Measurements from ENCODE around the gene SPDEF.

SPDEF gene

DNA sequence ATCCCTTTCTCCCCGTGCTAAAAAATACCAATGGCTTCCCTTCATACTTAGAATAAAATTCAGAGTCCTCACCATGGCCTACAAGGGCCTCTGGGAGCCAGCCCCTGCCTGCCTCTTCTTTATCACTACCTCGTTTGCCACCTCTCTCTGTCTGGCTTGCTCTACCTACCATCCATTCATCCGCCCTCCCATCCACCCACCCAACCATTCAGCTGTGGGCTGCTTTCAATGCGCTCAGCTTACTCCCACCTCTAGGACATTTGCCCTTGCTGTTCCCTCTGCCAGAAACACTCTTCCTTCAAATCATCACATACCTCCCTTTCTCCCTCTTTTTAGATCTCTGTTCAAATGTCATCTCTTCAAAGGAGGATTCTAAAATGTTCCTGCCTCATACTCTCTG is 45.8 kb downstream of the SPDEF start:
- TF ChIP-seq, protein P1, sequence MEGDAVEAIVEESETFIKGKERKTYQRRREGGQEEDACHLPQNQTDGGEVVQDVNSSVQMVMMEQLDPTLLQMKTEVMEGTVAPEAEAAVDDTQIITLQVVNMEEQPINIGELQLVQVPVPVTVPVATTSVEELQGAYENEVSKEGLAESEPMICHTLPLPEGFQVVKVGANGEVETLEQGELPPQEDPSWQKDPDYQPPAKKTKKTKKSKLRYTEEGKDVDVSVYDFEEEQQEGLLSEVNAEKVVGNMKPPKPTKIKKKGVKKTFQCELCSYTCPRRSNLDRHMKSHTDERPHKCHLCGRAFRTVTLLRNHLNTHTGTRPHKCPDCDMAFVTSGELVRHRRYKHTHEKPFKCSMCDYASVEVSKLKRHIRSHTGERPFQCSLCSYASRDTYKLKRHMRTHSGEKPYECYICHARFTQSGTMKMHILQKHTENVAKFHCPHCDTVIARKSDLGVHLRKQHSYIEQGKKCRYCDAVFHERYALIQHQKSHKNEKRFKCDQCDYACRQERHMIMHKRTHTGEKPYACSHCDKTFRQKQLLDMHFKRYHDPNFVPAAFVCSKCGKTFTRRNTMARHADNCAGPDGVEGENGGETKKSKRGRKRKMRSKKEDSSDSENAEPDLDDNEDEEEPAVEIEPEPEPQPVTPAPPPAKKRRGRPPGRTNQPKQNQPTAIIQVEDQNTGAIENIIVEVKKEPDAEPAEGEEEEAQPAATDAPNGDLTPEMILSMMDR (IDR thresholded peaks at IDR 0.05; ENCODE audit: low read depth, low read length), result no peak
- no peak for DNase-seq (ENCODE audit: low read depth in 2 of 2)
- H3K4me3 ChIP-seq (replicated peaks in 1 of 2; ENCODE audit: low read depth in 2 of 2, low read length in 2 of 2), result no peak overlapping the region

DNA sequence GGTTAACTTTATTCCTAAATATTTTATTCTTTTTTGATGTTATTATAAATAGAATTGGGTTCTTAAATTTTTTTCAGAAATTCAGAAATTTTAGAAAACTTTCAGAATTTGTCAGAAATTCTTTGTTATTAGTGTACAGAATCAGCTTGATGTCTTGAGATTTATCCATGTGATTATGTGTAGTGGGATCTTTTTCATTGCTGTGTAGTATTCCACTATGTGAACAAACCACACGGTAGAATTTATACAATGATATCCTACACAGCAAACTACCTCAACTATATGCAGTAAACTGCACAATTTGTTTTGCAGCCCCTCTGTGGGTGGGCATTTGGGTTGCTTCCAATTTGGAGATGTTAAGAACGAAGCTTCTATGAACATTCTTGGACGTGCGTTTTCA is 46.3 kb downstream of the SPDEF start:
- TF ChIP-seq, protein P1 (IDR thresholded peaks at IDR 0.05; ENCODE audit: low read depth, low read length), result no peak
- H3K4me3 ChIP-seq (replicated peaks in 1 of 2; ENCODE audit: low read depth in 2 of 2, low read length in 2 of 2), result no peak overlapping the region
- no peak for DNase-seq (ENCODE audit: low read depth in 2 of 2)

DNA sequence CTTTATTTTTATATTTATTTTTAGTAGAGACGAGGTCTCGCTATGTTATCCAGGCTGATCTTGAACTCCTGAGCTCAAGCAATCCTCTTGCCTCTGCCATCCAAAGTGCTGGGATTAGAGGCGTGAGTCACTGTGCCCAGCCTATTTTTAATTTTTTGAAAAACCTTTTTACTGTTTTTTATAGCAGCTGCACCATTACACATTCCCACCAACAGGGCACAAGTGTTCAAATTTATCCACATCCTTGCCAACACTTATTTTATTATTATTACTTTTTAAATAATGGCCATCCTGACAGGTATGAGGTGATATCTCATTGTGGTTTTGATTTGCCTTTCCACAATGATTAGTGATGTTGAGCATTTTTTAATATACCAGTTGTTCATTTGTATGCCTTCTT is 47.7 kb downstream of the SPDEF start:
- DNase-seq (ENCODE audit: low read depth in 2 of 2), result no peak
- no peak overlapping the region for H3K4me3 ChIP-seq (replicated peaks in 1 of 2; ENCODE audit: low read depth in 2 of 2, low read length in 2 of 2)
- TF ChIP-seq, protein P1 (IDR thresholded peaks at IDR 0.05; ENCODE audit: low read depth, low read length), result peak; percentile 10

DNA sequence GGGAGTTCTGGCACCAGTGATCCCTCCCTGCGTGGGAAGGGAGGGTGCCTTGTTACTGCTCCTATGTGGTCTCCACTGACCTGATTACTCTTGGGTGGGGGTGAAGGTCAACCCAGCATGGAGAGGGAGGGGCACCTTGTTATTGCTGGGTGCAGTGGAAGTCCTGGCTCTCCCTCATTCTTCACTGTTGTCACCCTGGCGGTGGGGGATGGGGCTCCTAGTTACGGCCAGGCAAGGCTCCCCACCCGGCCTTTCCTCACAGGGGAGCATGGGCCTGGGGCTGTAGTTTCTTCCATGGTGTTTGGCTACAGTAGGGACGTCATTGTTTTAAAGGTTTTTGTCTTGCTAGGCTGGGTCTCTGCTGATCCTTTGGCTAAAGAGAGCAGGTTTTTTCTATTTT is 49.4 kb downstream of the SPDEF start:
- no peak for DNase-seq (ENCODE audit: low read depth in 2 of 2)
- no peak overlapping the region for H3K4me3 ChIP-seq (replicated peaks in 1 of 2; ENCODE audit: low read depth in 2 of 2, low read length in 2 of 2)
- TF ChIP-seq, protein P1 (IDR thresholded peaks at IDR 0.05; ENCODE audit: low read depth, low read length), result no peak

DNA sequence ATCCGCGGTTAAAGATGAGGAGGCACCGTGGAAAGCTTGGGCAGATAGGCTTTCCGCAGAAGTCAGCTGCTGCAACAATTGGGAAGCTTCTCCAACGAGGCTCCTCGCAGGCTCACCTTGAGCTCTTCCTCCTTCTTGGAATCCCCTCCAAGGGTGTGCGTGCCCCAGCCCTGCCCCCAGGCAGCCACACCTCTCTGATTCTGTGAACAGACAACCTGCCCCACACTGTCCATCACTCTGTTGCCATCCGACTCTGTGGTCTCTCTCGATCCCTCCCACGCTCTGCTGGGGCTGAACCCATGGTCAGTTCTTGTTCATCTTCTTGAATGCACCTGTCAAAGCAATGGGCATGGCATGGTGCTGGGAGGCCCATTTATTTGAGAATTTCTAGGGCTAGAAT is 58.7 kb downstream of the SPDEF start:
- H3K4me3 ChIP-seq (replicated peaks in 1 of 2; ENCODE audit: low read depth in 2 of 2, low read length in 2 of 2), result no peak overlapping the region
- TF ChIP-seq, protein P1 (IDR thresholded peaks at IDR 0.05; ENCODE audit: low read depth, low read length), result no peak
- DNase-seq (ENCODE audit: low read depth in 2 of 2), result no peak

DNA sequence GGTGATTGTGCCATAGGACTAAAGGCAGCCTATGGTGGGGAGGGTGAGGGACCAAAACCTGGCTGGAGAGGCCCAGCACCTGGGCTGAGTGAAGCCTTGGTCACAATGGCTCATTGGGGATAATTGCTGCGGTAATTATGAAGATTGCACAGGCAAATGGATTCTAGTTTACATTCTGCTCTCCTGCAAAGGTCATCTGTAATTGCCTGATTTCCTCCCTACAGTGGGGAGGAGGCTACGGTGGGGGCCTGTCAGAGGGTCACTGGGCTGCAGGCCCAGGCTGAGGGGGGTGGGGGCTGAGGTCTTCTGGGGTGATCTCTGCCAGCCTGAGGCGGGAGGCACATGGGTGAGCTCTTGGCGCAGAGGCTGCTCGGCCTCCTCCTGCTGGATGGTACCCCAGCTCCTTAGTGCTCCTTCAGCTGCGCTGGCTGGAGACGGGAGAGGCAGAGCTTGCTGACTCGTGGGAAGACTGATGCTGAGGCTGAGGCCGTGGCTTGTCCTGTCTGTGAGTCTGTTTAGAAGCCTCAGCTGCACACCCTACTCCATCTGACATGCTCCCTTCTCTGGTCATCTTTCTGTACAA is 59.9 kb downstream of the SPDEF start:
- H3K4me3 ChIP-seq (replicated peaks in 1 of 2; ENCODE audit: low read depth in 2 of 2, low read length in 2 of 2), result no peak overlapping the region
- no peak for DNase-seq (ENCODE audit: low read depth in 2 of 2)
- TF ChIP-seq, protein P1 (IDR thresholded peaks at IDR 0.05; ENCODE audit: low read depth, low read length), result no peak

DNA sequence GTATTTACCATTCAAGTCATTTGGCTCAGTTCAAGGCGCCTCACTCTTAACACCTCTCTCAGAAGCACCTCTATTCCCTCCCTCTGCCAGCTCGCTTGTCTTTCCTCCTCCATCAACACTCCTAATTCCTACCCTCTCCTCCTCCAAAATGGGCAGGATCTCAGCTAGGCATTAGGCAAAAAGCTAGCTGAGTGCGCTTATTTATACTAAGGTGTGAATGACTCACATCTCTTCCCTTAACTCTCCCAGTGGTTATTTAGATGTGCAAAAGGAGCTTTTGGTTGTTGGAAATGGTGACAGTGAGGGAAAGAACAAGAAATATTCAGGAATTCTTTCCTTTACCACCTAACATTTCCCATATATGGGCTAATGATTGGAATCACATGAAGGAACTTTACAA is 61.2 kb downstream of the SPDEF start:
- no peak overlapping the region for H3K4me3 ChIP-seq (replicated peaks in 1 of 2; ENCODE audit: low read depth in 2 of 2, low read length in 2 of 2)
- TF ChIP-seq, protein P1 (IDR thresholded peaks at IDR 0.05; ENCODE audit: low read depth, low read length), result no peak
- no peak for DNase-seq (ENCODE audit: low read depth in 2 of 2)

Measured in cardiac fibroblast (primary cell).